GM18519 (cell line): ENCODE results near the gene RTCA.
A peak's percentile ranks its signal among the peaks of the same experiment; 100 is the strongest.
"Not testable (repeated sequence)": the region's sequence is repeated elsewhere in the genome, so short reads cannot be mapped to it uniquely, and the experiment has no call there.

Experiments used
- ATAC-seq: cut with Tn5 transposase; IDR thresholded peaks from one replicate; pipeline ENCODE4 v1.9.1; 2021; ENCODE audit warnings: mild to moderate bottlenecking, moderate library complexity; ENCODE audit not compliant: unreplicated experiment, low FRiP score

The RTCA gene

GRCh38 chr1:100265931-100266740 lies at the start of gene RTCA:
TSS of gene RTCA (plus strand) at chr1:100266216. CDS start at chr1:100266376, 160 bp downstream.
- ATAC-seq, result peak; percentile 94

- ATAC-seq, result no peak
Measured at GRCh38 chr1:100217834-100218233, 48.2 kb upstream of the RTCA start.

- ATAC-seq, result no peak
Measured at GRCh38 chr1:100219457-100219856, 46.6 kb upstream of the RTCA start.

GRCh38 chr1:100219883-100220282 lies 46.1 kb upstream of the RTCA start:
- no peak for ATAC-seq

- ATAC-seq, result no peak
Measured at GRCh38 chr1:100222428-100222827, 43.6 kb upstream of the RTCA start.

GRCh38 chr1:100229681-100230443 lies 36.2 kb upstream of the RTCA start:
- no peak for ATAC-seq

GRCh38 chr1:100230765-100231164 lies 35.3 kb upstream of the RTCA start:
- ATAC-seq, result no peak

GRCh38 chr1:100231721-100232120 lies 34.3 kb upstream of the RTCA start:
- no peak for ATAC-seq

- no peak for ATAC-seq
Measured at GRCh38 chr1:100232156-100232555, 33.9 kb upstream of the RTCA start.

- ATAC-seq, result not testable (repeated sequence)
Measured at GRCh38 chr1:100233566-100233965, 32.5 kb upstream of the RTCA start.

- no peak for ATAC-seq
Measured at GRCh38 chr1:100234432-100234831, 31.6 kb upstream of the RTCA start.

GRCh38 chr1:100237091-100237490 lies 28.9 kb upstream of the RTCA start:
- no peak for ATAC-seq

GRCh38 chr1:100239961-100240360 lies 26.1 kb upstream of the RTCA start:
- ATAC-seq, result no peak

GRCh38 chr1:100240631-100241030 lies 25.4 kb upstream of the RTCA start:
- ATAC-seq, result no peak

GRCh38 chr1:100246738-100247137 lies 19.3 kb upstream of the RTCA start:
- ATAC-seq, result no peak

- no peak for ATAC-seq
Measured at GRCh38 chr1:100249155-100249536, 16.9 kb upstream of the RTCA start.

GRCh38 chr1:100249537-100250257 lies 16.3 kb upstream of the RTCA start, which contains the start of gene DBT:
TSS of gene DBT (minus strand) at chr1:100249834. CDS start at chr1:100249820, 14 bp downstream.
- ATAC-seq, result peak; percentile 100

GRCh38 chr1:100250264-100250663 lies 15.8 kb upstream of the RTCA start:
- ATAC-seq, result no peak

- ATAC-seq, result no peak
Measured at GRCh38 chr1:100250807-100251206, 15.2 kb upstream of the RTCA start.

- ATAC-seq, result no peak
Measured at GRCh38 chr1:100252901-100253300, 13.1 kb upstream of the RTCA start.

GRCh38 chr1:100253552-100253951 lies 12.5 kb upstream of the RTCA start:
- ATAC-seq, result no peak
